A172 (cell line): ENCODE results near the gene ARMC5. TPM values are rescaled to one million over a fixed set of nuclear protein-coding genes. Genes with fewer than 3 reads are reported as not detected.
"Not testable (repeated sequence)": the region's sequence is repeated elsewhere in the genome, so short reads cannot be mapped to it uniquely, and the experiment has no call there.

Source experiments
- DNase-seq: peaks from one replicate; pipeline ENCODE4 v3.0.0-alpha.2; 2015; ENCODE audit warnings: low spot score
- total RNA-seq: library from RNA; depleted of rRNA; stranded (reverse); fragments of >200 nt; shearing (Covaris generic); gene quantifications from 2 replicates; pipeline ENCODE4 v1.2.3, GENCODE V29; 2014

Gene ARMC5
- total RNA-seq, 1 experiment from 2014 or later: 18.6 TPM

DNA sequence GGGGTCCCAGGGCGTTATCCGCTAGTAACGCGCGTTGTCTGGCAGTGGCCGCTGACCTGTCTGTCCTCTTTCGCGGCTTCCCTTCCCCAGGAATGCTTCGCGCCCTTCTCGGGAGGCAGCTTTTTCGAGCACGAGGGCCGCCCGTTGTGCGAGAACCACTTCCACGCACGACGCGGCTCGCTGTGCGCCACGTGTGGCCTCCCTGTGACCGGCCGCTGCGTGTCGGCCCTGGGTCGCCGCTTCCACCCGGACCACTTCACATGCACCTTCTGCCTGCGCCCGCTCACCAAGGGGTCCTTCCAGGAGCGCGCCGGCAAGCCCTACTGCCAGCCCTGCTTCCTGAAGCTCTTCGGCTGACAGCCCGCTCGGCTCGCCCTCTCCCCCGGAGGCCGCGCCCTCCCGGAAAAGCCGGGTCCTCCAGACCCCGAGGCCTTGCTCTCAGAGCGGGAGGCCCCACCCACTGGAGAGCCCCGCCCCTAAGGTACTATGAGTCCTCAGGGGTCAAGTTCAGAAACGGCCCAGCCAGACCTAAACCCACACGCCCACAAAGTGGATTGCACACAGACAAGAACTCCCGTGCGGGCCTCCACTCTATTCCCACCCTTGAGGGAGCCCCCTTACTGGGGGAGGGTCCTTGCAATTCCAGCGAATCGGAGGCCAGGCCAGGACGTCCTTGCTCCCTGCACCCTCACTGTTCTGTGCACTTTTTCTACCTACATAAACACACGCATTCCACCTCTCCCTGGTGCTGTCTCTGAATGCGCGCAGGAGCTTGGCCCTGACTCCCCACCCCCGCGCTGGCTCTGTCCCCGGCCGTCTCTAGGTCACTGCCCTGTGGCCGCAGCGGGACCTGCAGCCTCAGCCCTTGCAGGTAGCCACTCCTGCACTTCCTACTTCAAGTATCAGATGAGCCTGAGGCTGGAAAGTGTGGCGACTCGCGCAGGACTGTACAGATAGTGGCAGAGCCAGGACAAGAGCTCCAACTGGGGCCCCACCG is 18.2 kb downstream of the ARMC5 start:
- no peak for DNase-seq

GRCh38 chr16:31478956-31479355 is 19.7 kb downstream of the ARMC5 start:
- DNase-seq: no peak

- DNase-seq: no peak
These were observed 20.4 kb downstream of the ARMC5 start for GRCh38 chr16:31479751-31480150.

- no peak for DNase-seq
These were observed 21.7 kb downstream of the ARMC5 start for GRCh38 chr16:31480851-31481536.

DNA sequence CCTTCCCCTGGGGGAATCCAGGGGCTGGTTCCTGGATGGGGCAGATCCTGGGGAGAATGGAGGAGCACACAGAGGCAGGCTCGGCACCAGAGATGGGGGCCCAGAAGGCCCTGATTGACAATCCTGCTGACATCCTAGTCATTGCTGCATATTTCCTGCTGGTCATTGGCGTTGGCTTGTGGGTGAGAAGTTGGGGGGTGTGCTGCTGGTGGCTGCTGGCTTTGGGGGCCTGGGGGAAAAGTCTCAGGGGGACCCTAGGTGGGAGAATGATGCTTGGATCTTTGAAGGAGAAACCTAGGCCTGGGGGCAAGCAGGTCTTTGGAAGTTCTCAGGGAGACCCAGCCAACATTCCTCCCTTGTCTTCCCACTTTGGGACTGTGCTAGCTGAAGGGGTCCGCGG is 23.8 kb downstream of the ARMC5 start, which contains the start of gene SLC5A2:
Gene SLC5A2, plus strand, starts transcription at position 43 of the 400 bp plus-strand sequence. Its CDS starts 14 bp downstream, at position 57.
- no peak for DNase-seq

- DNase-seq: not testable (repeated sequence)
These were observed 24.7 kb downstream of the ARMC5 start for GRCh38 chr16:31484048-31484447.

GRCh38 chr16:31484491-31485171 is 25.3 kb downstream of the ARMC5 start:
- DNase-seq: no peak

- no peak for DNase-seq
These were observed 26.3 kb downstream of the ARMC5 start for GRCh38 chr16:31485571-31485970.

GRCh38 chr16:31486045-31486444 is 26.7 kb downstream of the ARMC5 start:
- no peak for DNase-seq

DNA sequence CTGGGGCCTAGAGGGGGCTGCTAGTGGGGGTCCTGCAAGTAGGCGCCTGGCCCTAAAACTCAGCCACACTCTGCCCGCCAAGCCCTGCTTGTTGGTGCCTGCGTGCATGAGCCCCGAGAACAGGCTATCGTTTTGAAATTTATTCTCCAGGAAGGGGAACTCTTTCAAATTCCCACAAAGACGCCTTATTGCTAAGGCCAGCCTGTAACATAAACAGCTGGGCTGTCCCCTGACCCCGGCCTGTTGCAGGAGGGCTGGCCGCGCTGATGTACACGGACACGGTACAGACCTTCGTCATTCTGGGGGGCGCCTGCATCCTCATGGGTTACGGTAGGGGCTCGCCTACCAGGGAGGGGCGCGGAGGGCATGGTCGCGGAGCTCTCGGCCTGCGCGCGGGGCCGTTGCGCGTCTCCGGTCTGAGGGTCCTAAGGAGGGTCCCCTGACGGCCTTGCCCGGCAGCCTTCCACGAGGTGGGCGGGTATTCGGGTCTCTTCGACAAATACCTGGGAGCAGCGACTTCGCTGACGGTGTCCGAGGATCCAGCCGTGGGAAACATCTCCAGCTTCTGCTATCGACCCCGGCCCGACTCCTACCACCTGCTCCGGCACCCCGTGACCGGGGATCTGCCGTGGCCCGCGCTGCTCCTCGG is 27.9 kb downstream of the ARMC5 start:
- no peak for DNase-seq

- DNase-seq: no peak
These were observed 28.6 kb downstream of the ARMC5 start for GRCh38 chr16:31487720-31488467.

- DNase-seq: no peak
These were observed 29.4 kb downstream of the ARMC5 start for GRCh38 chr16:31488468-31489297.

GRCh38 chr16:31489298-31489564 is 29.9 kb downstream of the ARMC5 start:
- no peak for DNase-seq

- no peak for DNase-seq
These were observed 30.6 kb downstream of the ARMC5 start for GRCh38 chr16:31489616-31490584.

- no peak for DNase-seq
These were observed 32.6 kb downstream of the ARMC5 start for GRCh38 chr16:31491778-31492418.

- DNase-seq: no peak
These were observed 34.3 kb downstream of the ARMC5 start for GRCh38 chr16:31493506-31494125.

DNA sequence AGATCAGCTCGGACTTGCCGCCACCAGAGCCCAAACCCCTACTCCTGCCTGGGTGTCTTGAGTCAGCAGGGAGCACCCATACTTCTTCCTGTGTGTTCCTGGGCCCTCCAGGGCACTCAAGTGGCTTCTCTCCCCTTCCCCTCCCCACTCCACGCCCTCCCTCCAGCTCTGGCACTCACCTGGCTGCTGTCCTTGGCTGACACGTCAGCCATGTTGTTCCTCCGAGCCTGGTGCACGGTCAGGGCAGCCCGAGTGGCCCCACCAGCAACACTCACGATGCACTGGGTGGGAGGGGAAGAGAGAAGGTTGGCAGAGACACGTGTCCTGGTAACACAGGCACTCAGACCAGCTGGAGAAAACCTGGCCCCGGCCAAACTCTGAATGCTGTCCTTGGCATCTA is 37.4 kb downstream of the ARMC5 start:
- DNase-seq: no peak

- no peak for DNase-seq
These were observed 39.2 kb downstream of the ARMC5 start for GRCh38 chr16:31498493-31498892.
